Neural cell (in vitro differentiated cells): Measurements from ENCODE around the gene SCP2.

Experiments used
- EP300 ChIP-seq: fragments of 450-650 bp; conservative IDR thresholded peaks from 2 replicates; pipeline ENCODE4 v1.6.1; 2014; ENCODE audit warnings: antibody characterized with exemption, mild to moderate bottlenecking, moderate library complexity; ENCODE audit not compliant: poor library complexity, severe bottlenecking
- EZH2 ChIP-seq: fragments of 200-600, 300-800 bp; shearing (Covaris generic), sonication (generic); IDR thresholded peaks from 2 replicates; pipeline ENCODE4 v1.6.1; 2014; ENCODE audit warnings: antibody characterized with exemption, low read length, borderline replicate concordance, mild to moderate bottlenecking; ENCODE audit not compliant: insufficient read depth, poor library complexity, severe bottlenecking
- MXI1 ChIP-seq: fragments of 450-650 bp; conservative IDR thresholded peaks from 2 replicates; pipeline ENCODE4 v1.6.1; 2014; ENCODE audit warnings: antibody characterized with exemption, mild to moderate bottlenecking; ENCODE audit not compliant: poor library complexity, severe bottlenecking
- RAD21 ChIP-seq: fragments of 450-650 bp; conservative IDR thresholded peaks from 2 replicates; pipeline ENCODE4 v1.6.1; 2014; ENCODE audit warnings: antibody characterized with exemption, mild to moderate bottlenecking, moderate library complexity
- TF ChIP-seq, protein P1 (sequence below): fragments of 450-650 bp; IDR thresholded peaks from 2 replicates; pipeline ENCODE4 v1.5.1; 2014; ENCODE audit warnings: antibody characterized with exemption, mild to moderate bottlenecking, moderate library complexity; ENCODE audit not compliant: poor library complexity, severe bottlenecking

DNA sequence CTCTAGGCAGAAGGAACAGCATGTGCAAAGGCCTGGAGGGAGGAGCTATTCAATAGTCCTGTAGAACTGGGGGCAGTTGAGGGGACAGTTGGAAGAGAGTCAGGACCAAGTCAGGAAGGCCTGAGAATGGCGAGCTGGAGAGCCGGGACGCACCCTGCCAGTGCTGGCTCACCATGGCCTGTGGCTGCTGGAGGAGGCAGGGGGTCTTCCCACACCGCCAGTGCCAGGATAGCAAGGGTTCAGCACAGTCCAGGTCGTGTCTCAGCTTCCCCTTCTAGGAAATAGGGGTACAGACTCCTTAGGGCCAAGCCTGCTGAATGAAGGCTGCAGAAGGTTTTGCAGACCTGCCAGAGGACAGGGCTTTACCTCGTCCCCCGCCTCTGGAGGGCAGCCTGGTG lies 142.2 kb downstream of the SCP2 start:
- TF ChIP-seq RAD21 (no peak), MXI1 (no peak), EP300 (no peak), EZH2 (no peak)
- TF ChIP-seq, protein P1, sequence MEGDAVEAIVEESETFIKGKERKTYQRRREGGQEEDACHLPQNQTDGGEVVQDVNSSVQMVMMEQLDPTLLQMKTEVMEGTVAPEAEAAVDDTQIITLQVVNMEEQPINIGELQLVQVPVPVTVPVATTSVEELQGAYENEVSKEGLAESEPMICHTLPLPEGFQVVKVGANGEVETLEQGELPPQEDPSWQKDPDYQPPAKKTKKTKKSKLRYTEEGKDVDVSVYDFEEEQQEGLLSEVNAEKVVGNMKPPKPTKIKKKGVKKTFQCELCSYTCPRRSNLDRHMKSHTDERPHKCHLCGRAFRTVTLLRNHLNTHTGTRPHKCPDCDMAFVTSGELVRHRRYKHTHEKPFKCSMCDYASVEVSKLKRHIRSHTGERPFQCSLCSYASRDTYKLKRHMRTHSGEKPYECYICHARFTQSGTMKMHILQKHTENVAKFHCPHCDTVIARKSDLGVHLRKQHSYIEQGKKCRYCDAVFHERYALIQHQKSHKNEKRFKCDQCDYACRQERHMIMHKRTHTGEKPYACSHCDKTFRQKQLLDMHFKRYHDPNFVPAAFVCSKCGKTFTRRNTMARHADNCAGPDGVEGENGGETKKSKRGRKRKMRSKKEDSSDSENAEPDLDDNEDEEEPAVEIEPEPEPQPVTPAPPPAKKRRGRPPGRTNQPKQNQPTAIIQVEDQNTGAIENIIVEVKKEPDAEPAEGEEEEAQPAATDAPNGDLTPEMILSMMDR: no peak
